Mononuclear cell (primary cell): ENCODE data around the gene CCDC69. TPM values are rescaled to one million over a fixed set of nuclear protein-coding genes. Genes with fewer than 3 reads are reported as not detected.
"Not testable (repeated sequence)": the region's sequence is repeated elsewhere in the genome, so short reads cannot be mapped to it uniquely, and the experiment has no call there.

Source experiments
- H3K27me3 ChIP-seq: 2 replicates; pipeline ENCODE4 v1.6.0; 2011; ENCODE audit warnings: low read length, control low read depth; ENCODE audit not compliant: insufficient read depth
- H3K4me1 ChIP-seq: 2 replicates; pipeline ENCODE4 v1.5.1; 2011; ENCODE audit warnings: mild to moderate bottlenecking, low read length, control low read depth; ENCODE audit not compliant: insufficient read depth
- H3K4me3 ChIP-seq: 2 replicates; pipeline ENCODE4 v1.5.1; 2011; ENCODE audit warnings: mild to moderate bottlenecking, low read length, moderate library complexity
- H3K9me3 ChIP-seq: 2 replicates; pipeline ENCODE4 v1.5.1; 2011; ENCODE audit warnings: low read depth, mild to moderate bottlenecking, control low read depth, low read length
- total RNA-seq: library from RNA; depleted of rRNA; stranded (reverse); fragments of >200 nt; gene quantifications from one replicate; pipeline ENCODE4 v1.2.3, GENCODE V29; 2012

The CCDC69 gene
- total RNA-seq, 1 donor = 142 TPM

- Histone ChIP-seq H3K27me3 (no peaks in the 10 kb centered on the region), H3K4me1 (peaks cover 63% of the 10 kb centered on the region), H3K9me3 (no peaks in the 10 kb centered on the region), H3K4me3 (peak within 1 kb of the TSS; percentile 82)
Measured at GRCh38 chr5:151252762-151253604, 29.1 kb upstream of the CCDC69 start, which contains the start of gene GM2A. Gene GM2A, plus strand, starts transcription at chr5:151253185. Its CDS starts 32 bp downstream, at chr5:151253217.

- Histone ChIP-seq H3K4me1 (peaks cover 49% of the 10 kb centered on the region), H3K4me3 (no peak overlapping the region), H3K9me3 (no peaks in the 10 kb centered on the region), H3K27me3 (no peaks in the 10 kb centered on the region)
Measured at GRCh38 chr5:151251621-151252020, 27.7 kb upstream of the CCDC69 start.

DNA sequence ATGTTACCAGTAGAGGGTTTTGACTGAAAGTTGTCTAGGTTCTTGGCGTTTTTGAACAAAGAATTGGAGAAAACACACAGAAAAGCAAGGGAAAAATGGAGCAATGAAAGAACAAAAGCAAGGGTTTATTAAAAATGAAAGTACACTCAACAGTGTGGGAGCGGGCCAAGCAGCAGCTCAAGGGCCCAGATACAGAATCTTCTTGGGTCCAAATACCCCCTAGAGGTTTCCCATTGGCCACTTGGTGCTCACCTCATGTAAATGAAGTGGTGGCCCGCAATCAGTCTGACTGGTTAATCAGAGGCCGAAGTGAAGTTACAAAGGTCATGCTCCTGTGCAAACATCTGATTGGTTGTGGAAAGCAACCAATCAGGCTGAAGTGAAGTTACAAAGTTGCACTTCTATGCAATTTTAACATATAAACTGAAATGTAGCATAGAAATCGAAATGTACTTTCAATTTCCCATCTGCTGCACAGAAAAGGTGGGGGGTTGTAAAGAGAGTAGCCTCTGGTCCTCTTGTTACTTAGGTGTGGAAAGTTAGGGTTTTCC, 27.2 kb upstream of the CCDC69 start:
- H3K4me3 ChIP-seq = no peak overlapping the region
- no peaks in the 10 kb centered on the region for H3K9me3 ChIP-seq
- H3K27me3 ChIP-seq = no peaks in the 10 kb centered on the region
- H3K4me1 ChIP-seq = peaks cover 44% of the 10 kb centered on the region

DNA sequence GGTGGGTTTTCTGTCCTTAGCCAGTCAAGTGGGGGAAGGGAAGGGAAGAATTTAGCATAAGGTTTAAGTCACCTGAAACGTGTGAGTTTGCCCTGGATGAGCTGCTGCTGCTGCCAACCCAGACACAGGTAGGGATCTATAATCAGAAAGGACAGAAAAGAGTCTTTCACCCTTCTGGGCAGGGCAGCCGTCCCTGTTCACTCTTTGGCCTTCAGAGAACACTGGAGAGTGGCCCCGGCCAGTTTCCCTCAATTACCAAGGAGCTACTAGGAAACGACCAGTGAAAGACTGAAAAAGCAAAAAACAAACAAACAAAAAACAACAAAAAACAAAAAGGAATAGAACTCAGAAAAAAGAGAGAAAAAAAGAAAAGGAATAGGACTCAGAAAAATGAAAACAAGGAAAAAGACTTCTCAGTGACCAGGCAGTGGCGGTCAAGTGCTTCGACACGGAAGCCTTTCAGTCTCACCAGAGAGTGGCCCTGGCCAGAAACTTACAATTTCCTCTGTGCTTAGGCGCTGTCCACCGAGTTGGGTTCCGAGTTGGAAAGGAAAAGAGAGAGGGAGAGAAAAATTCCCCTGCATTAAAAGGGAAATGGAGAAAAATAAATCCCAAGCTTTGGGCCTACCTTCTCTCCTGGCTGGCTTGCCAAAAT, 26.6 kb upstream of the CCDC69 start:
- Histone ChIP-seq H3K4me1 (peaks cover 41% of the 10 kb centered on the region), H3K4me3 (no peak overlapping the region), H3K9me3 (no peaks in the 10 kb centered on the region), H3K27me3 (no peaks in the 10 kb centered on the region)

DNA sequence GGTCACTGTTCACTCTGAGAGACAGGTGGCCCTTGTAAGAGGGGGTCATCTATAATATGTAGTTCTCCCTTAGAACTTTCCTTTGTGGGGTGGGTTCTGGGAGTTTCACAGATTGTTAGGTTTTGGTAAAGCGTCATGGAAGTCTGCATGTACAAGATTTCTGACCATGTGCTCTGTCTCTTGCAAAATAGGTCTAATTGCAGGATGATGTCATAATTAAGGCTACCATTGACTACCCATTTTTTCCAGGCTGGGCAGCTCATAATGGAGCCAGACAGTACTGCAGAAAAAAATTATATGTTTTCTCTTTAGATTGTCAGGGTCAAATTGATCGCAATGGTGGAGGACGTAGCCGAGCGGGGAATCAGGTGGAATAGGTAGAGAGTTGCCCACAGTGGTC, 25.4 kb upstream of the CCDC69 start:
- H3K4me3 ChIP-seq = no peak overlapping the region
- no peaks in the 10 kb centered on the region for H3K9me3 ChIP-seq
- H3K27me3 ChIP-seq = no peaks in the 10 kb centered on the region
- peaks cover 35% of the 10 kb centered on the region for H3K4me1 ChIP-seq

GRCh38 chr5:151248651-151249050, 24.8 kb upstream of the CCDC69 start:
- Histone ChIP-seq H3K4me1 (peaks cover 31% of the 10 kb centered on the region), H3K4me3 (no peak overlapping the region), H3K9me3 (no peaks in the 10 kb centered on the region), H3K27me3 (no peaks in the 10 kb centered on the region)

DNA sequence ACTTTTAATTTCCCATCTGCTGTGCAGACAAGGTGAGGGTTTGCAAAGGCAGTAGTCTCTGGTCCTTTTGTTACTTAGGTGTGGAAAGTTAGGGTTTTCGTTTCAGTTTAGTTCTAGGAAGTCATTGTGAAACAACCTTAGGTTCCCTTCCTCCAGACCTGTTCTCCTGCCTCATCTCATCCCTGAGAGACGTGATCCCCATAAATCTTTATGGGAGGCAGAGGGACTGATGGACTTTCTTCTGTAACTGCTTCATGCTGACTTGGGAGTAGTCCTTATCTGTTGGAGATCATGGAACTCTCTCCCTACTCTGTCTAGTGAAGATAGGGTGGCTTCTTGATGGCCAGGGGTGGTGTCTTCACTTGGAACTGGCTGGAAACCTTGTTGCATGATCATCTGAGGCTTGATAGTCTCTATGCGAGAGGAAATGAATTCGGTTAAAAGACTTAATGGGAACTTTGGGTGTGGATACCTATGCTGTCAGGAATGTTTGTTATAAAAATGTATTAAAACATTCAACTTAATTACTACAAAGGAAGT, 21.9 kb upstream of the CCDC69 start:
- H3K4me1 ChIP-seq = peaks cover 20% of the 10 kb centered on the region
- H3K27me3 ChIP-seq = no peaks in the 10 kb centered on the region
- no peaks in the 10 kb centered on the region for H3K9me3 ChIP-seq
- no peak overlapping the region for H3K4me3 ChIP-seq

DNA sequence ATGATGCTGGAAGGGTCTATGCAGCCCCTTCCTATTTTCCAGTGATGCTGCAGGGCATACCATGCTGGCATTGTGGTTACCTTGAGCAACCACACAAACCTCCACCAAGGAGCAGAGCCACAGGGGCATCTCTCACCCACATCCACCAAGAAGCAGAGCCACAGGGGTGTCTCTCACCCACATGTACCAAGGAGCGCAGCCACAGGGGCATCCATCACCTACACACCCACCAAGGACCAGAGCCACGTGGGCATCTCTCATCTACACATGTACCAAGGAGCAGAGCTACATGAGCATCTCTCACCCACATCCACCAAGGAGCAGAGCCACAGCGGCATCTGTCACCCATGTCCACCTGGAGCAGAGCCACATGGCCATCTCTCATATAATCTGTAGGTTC, 20.3 kb upstream of the CCDC69 start:
- no peaks in the 10 kb centered on the region for H3K27me3 ChIP-seq
- no peak overlapping the region for H3K4me3 ChIP-seq
- peaks cover 34% of the 10 kb centered on the region for H3K4me1 ChIP-seq
- no peaks in the 10 kb centered on the region for H3K9me3 ChIP-seq

DNA sequence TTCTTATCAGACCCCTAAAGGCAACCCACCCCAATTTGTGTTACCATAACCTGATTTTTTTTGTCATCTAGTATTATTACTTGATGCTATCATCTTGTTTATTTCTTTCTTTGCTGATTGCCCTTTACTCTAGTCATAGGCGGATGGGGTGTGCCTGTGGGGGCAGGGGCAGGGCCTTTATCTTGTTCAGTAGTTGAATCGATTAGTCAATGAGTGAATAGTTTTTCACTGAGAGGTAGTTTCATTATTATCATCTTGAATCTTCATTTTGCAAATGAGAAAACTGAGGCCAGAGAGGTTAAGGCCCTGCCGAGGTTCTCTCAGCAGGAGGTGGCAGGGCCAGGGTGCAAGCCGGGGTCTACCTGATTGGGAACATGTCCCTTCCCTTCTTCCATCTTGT, 19.7 kb upstream of the CCDC69 start:
- H3K27me3 ChIP-seq = no peaks in the 10 kb centered on the region
- no peaks in the 10 kb centered on the region for H3K9me3 ChIP-seq
- peaks cover 40% of the 10 kb centered on the region for H3K4me1 ChIP-seq
- H3K4me3 ChIP-seq = no peak overlapping the region

DNA sequence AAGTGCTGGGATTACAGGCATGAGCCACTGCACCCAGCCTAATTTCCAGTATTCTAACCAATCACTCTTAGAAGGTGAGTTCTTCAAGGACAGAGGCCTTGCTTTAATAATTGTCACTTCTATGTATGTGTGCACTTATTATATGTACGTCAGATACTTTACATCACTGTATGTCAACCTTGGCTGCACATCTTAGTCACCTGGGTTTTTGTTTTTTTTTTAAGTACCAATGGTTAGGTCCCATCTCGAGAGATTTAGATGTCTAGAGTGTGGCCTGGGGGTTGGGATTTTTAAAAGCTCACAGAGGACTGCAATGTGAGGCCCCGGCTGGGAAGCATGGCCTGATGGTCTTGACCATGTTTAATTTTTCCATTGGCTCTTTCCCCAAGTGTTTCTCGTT, 19.2 kb upstream of the CCDC69 start:
- H3K4me3 ChIP-seq = no peak overlapping the region
- H3K27me3 ChIP-seq = no peaks in the 10 kb centered on the region
- H3K4me1 ChIP-seq = peaks cover 44% of the 10 kb centered on the region
- H3K9me3 ChIP-seq = no peaks in the 10 kb centered on the region

GRCh38 chr5:151240924-151241635, 17.2 kb upstream of the CCDC69 start:
- Histone ChIP-seq H3K27me3 (no peaks in the 10 kb centered on the region), H3K4me1 (peaks cover 53% of the 10 kb centered on the region)

DNA sequence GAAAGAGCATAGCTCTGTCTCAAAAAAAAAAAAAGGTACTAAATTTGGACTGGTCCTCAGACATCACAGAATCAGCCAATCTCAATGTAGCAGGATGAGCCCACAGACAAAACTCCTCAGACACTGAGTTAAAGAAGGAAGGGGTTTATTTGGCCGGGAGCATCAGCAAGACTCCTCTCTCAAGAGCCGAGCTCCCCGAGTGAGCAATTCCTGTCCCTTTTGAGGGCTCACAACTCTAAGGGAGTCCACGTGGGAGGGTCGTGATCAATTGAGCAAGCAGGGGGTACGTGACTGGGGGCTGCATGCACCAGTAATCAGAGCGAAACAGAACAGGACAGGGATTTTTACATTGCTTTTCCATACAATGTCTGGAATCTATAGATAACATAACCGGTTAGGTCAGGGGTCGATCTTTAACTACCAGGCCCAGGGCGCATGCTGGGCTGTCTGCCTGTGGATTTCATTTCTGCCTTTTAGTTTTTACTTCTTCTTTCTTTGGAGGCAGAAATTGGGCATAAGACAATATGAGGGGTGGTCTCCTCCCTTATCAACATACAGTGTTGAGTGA, 16.5 kb upstream of the CCDC69 start:
- not testable (repeated sequence) for H3K27me3 ChIP-seq, H3K4me3 ChIP-seq, H3K9me3 ChIP-seq
- peaks cover 56% of the 10 kb centered on the region for H3K4me1 ChIP-seq

More at GRCh38 chr5:151240924-151241635, 17.2 kb upstream of the CCDC69 start:
- Histone ChIP-seq H3K4me3 (no peak overlapping the region), H3K9me3 (no peaks in the 10 kb centered on the region)

DNA sequence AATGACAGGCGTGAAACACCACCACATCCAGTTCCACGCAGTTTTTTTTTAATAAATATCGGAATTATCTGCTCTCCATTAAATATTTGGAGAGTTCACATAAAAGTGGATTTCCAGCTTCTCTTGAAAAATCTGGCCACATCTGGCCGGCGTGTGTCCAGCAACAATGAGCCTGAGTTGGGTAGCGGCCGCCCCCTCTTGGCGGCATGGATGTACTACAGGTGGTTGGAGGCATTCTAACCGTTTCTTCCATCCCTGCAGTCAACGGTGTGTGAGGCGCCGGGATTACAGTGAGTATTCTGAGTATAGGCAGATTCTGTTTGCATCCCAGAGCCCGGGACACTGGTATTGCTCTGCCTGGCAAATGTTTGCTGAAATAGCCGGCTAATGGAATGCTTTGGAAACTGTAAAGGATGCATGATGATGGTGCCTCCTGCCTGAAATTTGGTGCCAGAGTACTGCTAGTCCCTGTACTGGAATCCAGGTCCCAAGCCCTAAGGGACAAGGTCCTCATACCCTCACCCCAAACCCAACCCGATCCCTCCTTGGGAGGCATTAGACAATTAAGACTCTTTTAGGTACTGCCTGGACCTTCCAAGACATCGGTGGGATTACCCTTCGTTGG, 15.5 kb upstream of the CCDC69 start:
- Histone ChIP-seq H3K4me3 (no peak overlapping the region), H3K4me1 (peaks cover 62% of the 10 kb centered on the region), H3K27me3 (no peaks in the 10 kb centered on the region)

DNA sequence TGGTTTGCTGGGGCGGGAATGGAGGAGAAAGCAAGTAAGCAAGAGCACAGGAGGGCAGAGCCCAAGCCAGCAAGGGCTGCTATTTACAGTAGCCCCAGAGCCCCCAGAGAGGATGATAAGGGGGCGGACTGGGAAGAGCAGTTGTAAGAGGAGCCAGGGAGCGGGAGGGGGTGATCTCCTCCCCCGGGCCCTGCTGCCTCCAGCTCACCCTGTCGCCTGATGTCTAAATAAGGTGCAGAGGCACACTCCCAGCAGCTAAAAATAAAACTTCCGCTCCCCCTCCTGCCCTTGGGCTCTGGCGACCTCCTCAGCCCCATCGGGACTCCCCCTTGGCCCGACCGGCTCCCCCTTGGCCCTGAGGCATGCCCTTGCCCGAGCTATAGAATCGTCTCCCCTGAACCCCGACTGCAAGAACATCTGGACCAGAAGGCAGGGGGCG, 14.4 kb upstream of the CCDC69 start:
- H3K4me1 ChIP-seq = peaks cover 69% of the 10 kb centered on the region
- no peak overlapping the region for H3K4me3 ChIP-seq

More for the DNA sequence above, 15.5 kb upstream of the CCDC69 start:
- H3K9me3 ChIP-seq = no peaks in the 10 kb centered on the region

More for the DNA sequence above, 14.4 kb upstream of the CCDC69 start:
- Histone ChIP-seq H3K27me3 (no peaks in the 10 kb centered on the region), H3K9me3 (no peaks in the 10 kb centered on the region)
